Measurements from ENCODE around the gene NEDD1. TPM values are rescaled to one million over a fixed set of nuclear protein-coding genes. Genes with fewer than 3 reads are reported as not detected.

NEDD1 gene
- total RNA-seq, 1 experiment from 2014 or later, result 36.3 TPM

DNA sequence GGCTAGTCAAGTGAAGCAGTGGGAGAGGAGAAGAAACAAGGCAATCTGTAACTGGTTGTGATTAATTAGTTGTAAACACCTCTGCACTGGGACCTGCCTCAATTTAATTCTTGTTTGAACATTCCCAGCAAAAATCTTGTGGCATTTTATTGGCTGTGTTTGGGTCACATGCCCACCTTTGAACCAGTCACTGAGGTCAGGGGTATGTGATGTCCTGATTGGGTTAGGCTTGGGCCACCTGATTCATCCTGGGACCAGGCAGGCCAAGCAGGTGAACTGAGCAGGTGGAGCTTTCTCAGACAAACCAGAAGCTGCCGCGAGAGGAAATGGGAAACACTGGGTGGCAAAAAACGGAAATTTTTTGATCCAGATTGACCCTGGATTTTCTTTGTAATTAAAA, 72.5 kb downstream of the NEDD1 start:
- H4K20me1 ChIP-seq (ENCODE audit: insufficient read depth), result no peaks in the 10 kb centered on the region
- ChIA-PET POLR2A (ENCODE audit: unreplicated experiment) (no interaction called here), CTCF (no interaction called here)
- H3K79me2 ChIP-seq (ENCODE audit: low read depth), result no peaks in the 10 kb centered on the region
- no TSS peak for BruUV-seq (replicated peaks)
- H3K27ac ChIP-seq, result no peak overlapping the region
- no peaks in the 10 kb centered on the region for H3K9me3 ChIP-seq (ENCODE audit: insufficient read depth, low read depth)
- no peak overlapping the region for H2AFZ ChIP-seq
- H3K4me1 ChIP-seq (replicated peaks; ENCODE audit: insufficient read depth), result no peaks in the 10 kb centered on the region
- H3K36me3 ChIP-seq (ENCODE audit: low read depth), result no peaks in the 10 kb centered on the region
- H3K4me2 ChIP-seq, result no peak overlapping the region
- H3K27me3 ChIP-seq (ENCODE audit: insufficient read depth, low read depth), result no peaks in the 10 kb centered on the region
- DNase-seq, result no peak
- TF ChIP-seq, protein P1, sequence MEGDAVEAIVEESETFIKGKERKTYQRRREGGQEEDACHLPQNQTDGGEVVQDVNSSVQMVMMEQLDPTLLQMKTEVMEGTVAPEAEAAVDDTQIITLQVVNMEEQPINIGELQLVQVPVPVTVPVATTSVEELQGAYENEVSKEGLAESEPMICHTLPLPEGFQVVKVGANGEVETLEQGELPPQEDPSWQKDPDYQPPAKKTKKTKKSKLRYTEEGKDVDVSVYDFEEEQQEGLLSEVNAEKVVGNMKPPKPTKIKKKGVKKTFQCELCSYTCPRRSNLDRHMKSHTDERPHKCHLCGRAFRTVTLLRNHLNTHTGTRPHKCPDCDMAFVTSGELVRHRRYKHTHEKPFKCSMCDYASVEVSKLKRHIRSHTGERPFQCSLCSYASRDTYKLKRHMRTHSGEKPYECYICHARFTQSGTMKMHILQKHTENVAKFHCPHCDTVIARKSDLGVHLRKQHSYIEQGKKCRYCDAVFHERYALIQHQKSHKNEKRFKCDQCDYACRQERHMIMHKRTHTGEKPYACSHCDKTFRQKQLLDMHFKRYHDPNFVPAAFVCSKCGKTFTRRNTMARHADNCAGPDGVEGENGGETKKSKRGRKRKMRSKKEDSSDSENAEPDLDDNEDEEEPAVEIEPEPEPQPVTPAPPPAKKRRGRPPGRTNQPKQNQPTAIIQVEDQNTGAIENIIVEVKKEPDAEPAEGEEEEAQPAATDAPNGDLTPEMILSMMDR (conservative IDR thresholded peaks at IDR 0.05), result no peak
- no peak for TF ChIP-seq EZH2 (IDR thresholded peaks at IDR 0.05; ENCODE audit: low read depth)
- H3K9me2 ChIP-seq (ENCODE audit: insufficient read depth), result no peaks in the 10 kb centered on the region
- intact Hi-C loops (cut with micrococcal nuclease; ENCODE audit: unreplicated experiment), result no loop called here
- H3F3A ChIP-seq (ENCODE audit: insufficient read depth, low read depth), result no peaks in the 10 kb centered on the region
- H3K4me3 ChIP-seq, result no peak overlapping the region

DNA sequence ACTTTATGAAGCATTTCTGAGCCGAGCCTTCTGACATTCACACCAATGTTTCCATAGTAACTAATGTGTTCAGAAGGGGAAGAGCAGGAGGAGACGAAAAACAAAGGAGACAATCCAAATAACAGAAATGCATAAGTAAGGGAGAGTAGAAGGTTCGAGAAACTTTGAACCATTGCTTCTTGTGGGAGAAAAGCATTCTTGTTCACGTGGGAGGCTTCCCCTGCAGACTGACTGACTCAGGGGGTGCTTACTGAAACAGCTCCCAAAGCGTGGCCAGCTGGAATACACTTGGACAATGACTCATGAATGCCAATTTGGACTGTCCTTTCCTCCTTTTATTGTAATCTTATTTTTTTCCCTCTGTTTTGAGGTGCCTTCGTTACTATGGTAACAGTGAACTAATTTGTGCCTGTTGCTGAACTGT, 73.9 kb downstream of the NEDD1 start:
- ChIA-PET CTCF (interaction anchor here (0.7 kb wide), 1 partner anchor 407 kb away, joined by 7 read pairs; no protein-coding TSS in a partner anchor), POLR2A (ENCODE audit: unreplicated experiment) (no interaction called here)
- no peaks in the 10 kb centered on the region for H3K36me3 ChIP-seq (ENCODE audit: low read depth)
- no peaks in the 10 kb centered on the region for H3K9me2 ChIP-seq (ENCODE audit: insufficient read depth)
- no peaks in the 10 kb centered on the region for H3F3A ChIP-seq (ENCODE audit: insufficient read depth, low read depth)
- TF ChIP-seq, protein P1 (conservative IDR thresholded peaks at IDR 0.05), result no peak
- no peak for TF ChIP-seq EZH2 (IDR thresholded peaks at IDR 0.05; ENCODE audit: low read depth)
- no peak overlapping the region for H3K27ac ChIP-seq
- no peak overlapping the region for H2AFZ ChIP-seq
- peaks cover 8% of the 10 kb centered on the region; the same call in 1 of the 2 replicates for H3K27me3 ChIP-seq (ENCODE audit: insufficient read depth, low read depth)
- intact Hi-C loops (cut with micrococcal nuclease; ENCODE audit: unreplicated experiment), result loop anchor here (10.0 kb wide), 1 partner anchor 266 kb away; no protein-coding TSS in a partner anchor
- no TSS peak for BruUV-seq (replicated peaks)
- DNase-seq, result no peak
- H3K9me3 ChIP-seq (ENCODE audit: insufficient read depth, low read depth), result no peaks in the 10 kb centered on the region
- H4K20me1 ChIP-seq (ENCODE audit: insufficient read depth), result no peaks in the 10 kb centered on the region
- H3K4me2 ChIP-seq, result no peak overlapping the region
- no peak overlapping the region for H3K4me3 ChIP-seq
- no peaks in the 10 kb centered on the region for H3K79me2 ChIP-seq (ENCODE audit: low read depth)
- no peaks in the 10 kb centered on the region for H3K4me1 ChIP-seq (replicated peaks; ENCODE audit: insufficient read depth)

DNA sequence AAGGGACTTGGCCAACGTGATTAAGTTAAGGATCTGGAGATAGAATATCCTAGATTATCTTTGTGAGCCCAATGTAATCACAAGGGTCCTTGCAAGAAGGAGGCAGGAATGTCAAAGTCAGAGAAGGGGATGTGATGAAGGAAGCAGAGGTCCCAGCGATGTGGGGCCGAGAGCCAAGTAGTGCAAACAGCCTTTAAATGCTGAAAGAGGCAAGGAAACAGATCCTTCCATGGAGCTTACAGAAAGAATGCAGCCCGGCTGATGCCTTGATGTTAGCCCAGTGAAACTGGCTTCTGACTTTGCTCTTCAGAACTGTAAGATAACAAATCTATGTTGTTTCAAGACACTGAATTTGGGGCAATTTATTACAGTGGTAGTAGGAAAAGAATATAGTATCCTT, 74.9 kb downstream of the NEDD1 start:
- H3K4me3 ChIP-seq, result no peak overlapping the region
- peaks cover 9% of the 10 kb centered on the region; the same call in 1 of the 2 replicates for H3K27me3 ChIP-seq (ENCODE audit: insufficient read depth, low read depth)
- no peak for TF ChIP-seq EZH2 (IDR thresholded peaks at IDR 0.05; ENCODE audit: low read depth)
- TF ChIP-seq, protein P1 (conservative IDR thresholded peaks at IDR 0.05), result no peak
- H3K79me2 ChIP-seq (ENCODE audit: low read depth), result no peaks in the 10 kb centered on the region
- H3K36me3 ChIP-seq (ENCODE audit: low read depth), result no peaks in the 10 kb centered on the region
- no peaks in the 10 kb centered on the region for H3K9me2 ChIP-seq (ENCODE audit: insufficient read depth)
- no peak for DNase-seq
- intact Hi-C loops (cut with micrococcal nuclease; ENCODE audit: unreplicated experiment), result loop anchor here (10.0 kb wide), 1 partner anchor 267 kb away; no protein-coding TSS in a partner anchor
- H3F3A ChIP-seq (ENCODE audit: insufficient read depth, low read depth), result no peaks in the 10 kb centered on the region
- no peak overlapping the region for H2AFZ ChIP-seq
- no peaks in the 10 kb centered on the region for H3K9me3 ChIP-seq (ENCODE audit: insufficient read depth, low read depth)
- no peak overlapping the region for H3K4me2 ChIP-seq
- no peaks in the 10 kb centered on the region for H3K4me1 ChIP-seq (replicated peaks; ENCODE audit: insufficient read depth)
- H4K20me1 ChIP-seq (ENCODE audit: insufficient read depth), result no peaks in the 10 kb centered on the region
- POLR2A ChIA-PET (ENCODE audit: unreplicated experiment), result no interaction called here
- BruUV-seq (replicated peaks), result no TSS peak
- H3K27ac ChIP-seq, result no peak overlapping the region
- CTCF ChIA-PET, result no interaction called here
